ENCODE measurements around the gene HSPA4.

HSPA4 gene

GRCh38 chr5:133154274-133155075 is 102.7 kb downstream of the HSPA4 start:
- in situ Hi-C loops (cut with MboI; ENCODE audit: low sequenced_read_pairs) = no loop called here

- in situ Hi-C loops (cut with MboI; ENCODE audit: low sequenced_read_pairs) = no loop called here
Observed at GRCh38 chr5:133155326-133155969, 103.6 kb downstream of the HSPA4 start.

Measured in HL-60/S4 treated with retinoic acid at 250 ng/mL for 4 days and 3 days (cell line).